Measurements from ENCODE around the gene SUCNR1. TPM values are rescaled to one million over a fixed set of nuclear protein-coding genes. Genes with fewer than 3 reads are reported as not detected.

Gene SUCNR1
- total RNA-seq, 1 experiment from 2014 or later = 0.41 TPM

GRCh38 chr3:151899996-151900395 is 26.6 kb downstream of the SUCNR1 start:
- no peaks in the 10 kb centered on the region for H3K27me3 ChIP-seq (replicated peaks; ENCODE audit: insufficient read depth, low read depth, low read length, poor library complexity)
- DNase-seq (ENCODE audit: low spot score) = no peak
- CTCF ChIA-PET = no interaction called here
- H3K9me3 ChIP-seq (ENCODE audit: low read depth, low read length, poor library complexity, severe bottlenecking) = no peaks in the 10 kb centered on the region
- H3K4me1 ChIP-seq (ENCODE audit: insufficient read depth, low read length, poor library complexity, severe bottlenecking) = peaks cover 12% of the 10 kb centered on the region
- intact Hi-C loops (cut with micrococcal nuclease; ENCODE audit: unreplicated experiment) = no loop called here
- H3K36me3 ChIP-seq (ENCODE audit: insufficient read depth, low read length, poor library complexity, severe bottlenecking) = no peaks in the 10 kb centered on the region
- H3K27ac ChIP-seq (ENCODE audit: low read depth, low read length, poor library complexity, severe bottlenecking) = no peak overlapping the region
- POLR2A ChIA-PET (ENCODE audit: low non-redundant PET) = no interaction called here
- H3K4me3 ChIP-seq (ENCODE audit: low read depth, low read length, poor library complexity, severe bottlenecking) = no peak overlapping the region
- BruUV-seq (replicated peaks) = no TSS peak
- TF ChIP-seq CTCF (conservative IDR thresholded peaks at IDR 0.05; ENCODE audit: low read depth, low read length) = no peak
- no peak for TF ChIP-seq EZH2 (IDR thresholded peaks at IDR 0.05; ENCODE audit: borderline replicate concordance, low read depth, low read length, poor library complexity, severe bottlenecking)

- POLR2A ChIA-PET (ENCODE audit: low non-redundant PET) = no interaction called here
- intact Hi-C loops (cut with micrococcal nuclease; ENCODE audit: unreplicated experiment) = no loop called here
- no peaks in the 10 kb centered on the region for H3K27me3 ChIP-seq (replicated peaks; ENCODE audit: insufficient read depth, low read depth, low read length, poor library complexity)
- DNase-seq (ENCODE audit: low spot score) = no peak
- H3K36me3 ChIP-seq (ENCODE audit: insufficient read depth, low read length, poor library complexity, severe bottlenecking) = no peaks in the 10 kb centered on the region
- TF ChIP-seq EZH2 (IDR thresholded peaks at IDR 0.05; ENCODE audit: borderline replicate concordance, low read depth, low read length, poor library complexity, severe bottlenecking) (no peak), CTCF (conservative IDR thresholded peaks at IDR 0.05; ENCODE audit: low read depth, low read length) (no peak)
- no TSS peak for BruUV-seq (replicated peaks)
- H3K4me3 ChIP-seq (ENCODE audit: low read depth, low read length, poor library complexity, severe bottlenecking) = no peak overlapping the region
- peaks cover 9% of the 10 kb centered on the region for H3K4me1 ChIP-seq (ENCODE audit: insufficient read depth, low read length, poor library complexity, severe bottlenecking)
- CTCF ChIA-PET = no interaction called here
- no peaks in the 10 kb centered on the region for H3K9me3 ChIP-seq (ENCODE audit: low read depth, low read length, poor library complexity, severe bottlenecking)
- no peak overlapping the region for H3K27ac ChIP-seq (ENCODE audit: low read depth, low read length, poor library complexity, severe bottlenecking)
These were observed 27.0 kb downstream of the SUCNR1 start for GRCh38 chr3:151900460-151900859.

- intact Hi-C loops (cut with micrococcal nuclease; ENCODE audit: unreplicated experiment) = no loop called here
- CTCF ChIA-PET = no interaction called here
- H3K36me3 ChIP-seq (ENCODE audit: insufficient read depth, low read length, poor library complexity, severe bottlenecking) = no peaks in the 10 kb centered on the region
- H3K27ac ChIP-seq (ENCODE audit: low read depth, low read length, poor library complexity, severe bottlenecking) = no peak overlapping the region
- peaks cover 3% of the 10 kb centered on the region for H3K4me1 ChIP-seq (ENCODE audit: insufficient read depth, low read length, poor library complexity, severe bottlenecking)
- no peak overlapping the region for H3K4me3 ChIP-seq (ENCODE audit: low read depth, low read length, poor library complexity, severe bottlenecking)
- TF ChIP-seq EZH2 (IDR thresholded peaks at IDR 0.05; ENCODE audit: borderline replicate concordance, low read depth, low read length, poor library complexity, severe bottlenecking) (no peak), CTCF (conservative IDR thresholded peaks at IDR 0.05; ENCODE audit: low read depth, low read length) (no peak)
- H3K27me3 ChIP-seq (replicated peaks; ENCODE audit: insufficient read depth, low read depth, low read length, poor library complexity) = no peaks in the 10 kb centered on the region
- no peaks in the 10 kb centered on the region for H3K9me3 ChIP-seq (ENCODE audit: low read depth, low read length, poor library complexity, severe bottlenecking)
- POLR2A ChIA-PET (ENCODE audit: low non-redundant PET) = no interaction called here
- no TSS peak for BruUV-seq (replicated peaks)
- DNase-seq (ENCODE audit: low spot score) = no peak
These were observed 27.6 kb downstream of the SUCNR1 start for GRCh38 chr3:151900884-151901643.
